ENCODE data around the gene MSX2.

GRCh38 chr5:174727794-174728680 is 3.7 kb downstream of the MSX2 start:
- TF ChIP-seq PATZ1 (CRISPR knock-in tag; IDR thresholded peaks at IDR 0.05; ENCODE audit: borderline replicate concordance) = no peak
- TF ChIP-seq SNAI2 (CRISPR knock-in tag; IDR thresholded peaks at IDR 0.05) = no peak
- TF ChIP-seq, protein P1, sequence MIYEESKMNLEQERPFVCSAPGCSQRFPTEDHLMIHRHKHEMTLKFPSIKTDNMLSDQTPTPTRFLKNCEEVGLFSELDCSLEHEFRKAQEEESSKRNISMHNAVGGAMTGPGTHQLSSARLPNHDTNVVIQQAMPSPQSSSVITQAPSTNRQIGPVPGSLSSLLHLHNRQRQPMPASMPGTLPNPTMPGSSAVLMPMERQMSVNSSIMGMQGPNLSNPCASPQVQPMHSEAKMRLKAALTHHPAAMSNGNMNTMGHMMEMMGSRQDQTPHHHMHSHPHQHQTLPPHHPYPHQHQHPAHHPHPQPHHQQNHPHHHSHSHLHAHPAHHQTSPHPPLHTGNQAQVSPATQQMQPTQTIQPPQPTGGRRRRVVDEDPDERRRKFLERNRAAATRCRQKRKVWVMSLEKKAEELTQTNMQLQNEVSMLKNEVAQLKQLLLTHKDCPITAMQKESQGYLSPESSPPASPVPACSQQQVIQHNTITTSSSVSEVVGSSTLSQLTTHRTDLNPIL (CRISPR knock-in tag; IDR thresholded peaks at IDR 0.05; ENCODE audit: low read depth) = no peak
- no peak for TF ChIP-seq ISL1 (CRISPR knock-in tag; IDR thresholded peaks at IDR 0.05)
- no peak for TF ChIP-seq ZC3H10 (CRISPR knock-in tag; IDR thresholded peaks at IDR 0.05)
- TF ChIP-seq, protein P2, sequence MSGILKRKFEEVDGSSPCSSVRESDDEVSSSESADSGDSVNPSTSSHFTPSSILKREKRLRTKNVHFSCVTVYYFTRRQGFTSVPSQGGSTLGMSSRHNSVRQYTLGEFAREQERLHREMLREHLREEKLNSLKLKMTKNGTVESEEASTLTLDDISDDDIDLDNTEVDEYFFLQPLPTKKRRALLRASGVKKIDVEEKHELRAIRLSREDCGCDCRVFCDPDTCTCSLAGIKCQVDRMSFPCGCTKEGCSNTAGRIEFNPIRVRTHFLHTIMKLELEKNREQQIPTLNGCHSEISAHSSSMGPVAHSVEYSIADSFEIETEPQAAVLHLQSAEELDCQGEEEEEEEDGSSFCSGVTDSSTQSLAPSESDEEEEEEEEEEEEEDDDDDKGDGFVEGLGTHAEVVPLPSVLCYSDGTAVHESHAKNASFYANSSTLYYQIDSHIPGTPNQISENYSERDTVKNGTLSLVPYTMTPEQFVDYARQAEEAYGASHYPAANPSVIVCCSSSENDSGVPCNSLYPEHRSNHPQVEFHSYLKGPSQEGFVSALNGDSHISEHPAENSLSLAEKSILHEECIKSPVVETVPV (CRISPR knock-in tag; IDR thresholded peaks at IDR 0.05) = no peak
- TF ChIP-seq ESRRG (CRISPR knock-in tag; IDR thresholded peaks at IDR 0.05) = no peak
- TF ChIP-seq TCF4 (CRISPR knock-in tag; IDR thresholded peaks at IDR 0.05; ENCODE audit: borderline replicate concordance) = peak; percentile 47; the same call in 1 of the 2 replicates
- no peak for TF ChIP-seq ZFP30 (CRISPR knock-in tag; IDR thresholded peaks at IDR 0.05)
- TF ChIP-seq PPARA (CRISPR knock-in tag; IDR thresholded peaks at IDR 0.05; ENCODE audit: borderline replicate concordance) = no peak
- TF ChIP-seq RARB (CRISPR knock-in tag; IDR thresholded peaks at IDR 0.05) = no peak

Measured in SK-N-SH treated with all-trans-retinoic acid at 6 μM for 48 hours (cell line).